GM18499 (cell line): Measurements from ENCODE around the gene NOTCH2.

ENCODE experiments used
- ATAC-seq: cut with Tn5 transposase; IDR thresholded peaks from one replicate; pipeline ENCODE4 v1.9.1; 2021; ENCODE audit warnings: moderate number of reproducible peaks; ENCODE audit not compliant: insufficient read depth, unreplicated experiment

NOTCH2 gene

GRCh38 chr1:119952496-119952895 lies 117.0 kb downstream of the NOTCH2 start:
- ATAC-seq: no peak

- no peak for ATAC-seq
These were observed 120.9 kb downstream of the NOTCH2 start for GRCh38 chr1:119948342-119949214.

DNA sequence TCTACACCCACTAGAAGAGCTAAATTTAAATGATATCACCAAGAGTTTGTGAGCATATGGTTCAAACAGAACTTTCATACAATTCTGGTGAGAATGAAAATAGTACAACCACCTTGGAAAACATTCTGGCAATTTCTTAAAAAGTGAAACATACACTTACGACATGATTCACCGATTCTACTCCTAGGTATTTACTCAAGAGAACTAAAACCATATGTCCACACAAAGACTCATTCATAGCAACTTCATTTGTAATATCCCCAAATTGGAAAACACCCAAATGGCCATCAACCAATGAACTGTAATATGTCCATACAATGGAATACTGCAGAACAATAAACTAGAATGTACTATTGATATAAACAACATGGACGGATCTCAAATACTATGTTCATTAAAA lies 122.0 kb downstream of the NOTCH2 start:
- no peak for ATAC-seq

- ATAC-seq: no peak
These were observed 122.7 kb downstream of the NOTCH2 start for GRCh38 chr1:119946724-119947123.

GRCh38 chr1:119943216-119943615 lies 126.2 kb downstream of the NOTCH2 start:
- no peak for ATAC-seq

DNA sequence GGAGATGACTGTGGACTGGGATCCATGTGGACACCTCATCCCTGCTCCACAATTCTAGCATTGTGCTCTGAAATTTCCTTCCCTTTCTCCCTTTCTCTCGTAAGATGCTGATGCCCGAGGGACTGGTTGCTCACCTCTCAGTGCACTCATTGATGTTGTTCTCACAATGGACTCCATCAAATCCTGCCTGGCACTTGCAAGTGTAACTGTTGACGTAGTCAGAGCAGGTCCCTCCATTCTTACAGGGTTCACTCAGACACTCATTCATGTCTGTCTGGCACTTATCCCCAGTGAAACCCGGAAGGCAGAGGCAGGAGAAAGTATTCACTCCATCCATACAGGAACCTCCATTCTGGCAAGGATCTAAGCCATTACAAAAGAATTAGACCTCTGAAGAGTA lies 128.1 kb downstream of the NOTCH2 start:
- ATAC-seq: no peak

DNA sequence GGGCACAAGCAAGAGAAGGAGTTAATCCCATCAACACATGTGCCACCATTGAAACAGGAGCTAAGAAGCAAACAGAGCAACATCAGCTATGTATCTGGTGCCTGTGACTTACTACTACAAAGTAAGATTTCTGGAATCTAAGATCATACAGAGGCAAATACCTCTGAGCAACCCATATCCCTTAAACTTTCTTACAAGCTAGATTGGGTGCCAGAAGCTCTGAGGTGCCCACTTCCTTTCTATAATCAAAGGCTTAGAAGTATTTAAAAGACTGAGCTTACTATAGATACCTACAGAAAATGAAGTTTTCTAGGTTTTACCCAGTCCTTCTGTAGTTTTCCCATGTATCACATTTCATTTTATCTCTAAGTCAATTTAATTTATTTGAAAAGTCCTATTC lies 128.8 kb downstream of the NOTCH2 start:
- ATAC-seq: no peak

DNA sequence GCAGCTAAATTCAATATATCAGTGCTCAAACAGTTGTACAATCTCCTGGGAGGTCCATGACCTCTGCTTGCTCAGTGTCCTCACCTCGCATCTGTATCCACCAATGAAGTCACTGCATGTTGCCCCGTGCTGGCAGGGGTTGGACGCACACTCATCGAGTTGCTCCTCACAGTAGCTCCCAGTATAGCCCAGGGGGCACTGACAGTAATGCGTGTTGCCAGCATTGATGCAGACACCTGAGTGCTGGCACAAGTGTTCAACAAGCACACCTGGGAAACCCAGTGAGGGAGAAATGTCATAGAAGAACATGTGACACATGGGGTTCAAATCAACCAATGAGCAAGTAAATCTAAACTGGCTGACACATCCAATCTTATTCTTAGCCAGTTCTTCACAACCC lies 132.3 kb downstream of the NOTCH2 start:
- no peak for ATAC-seq

DNA sequence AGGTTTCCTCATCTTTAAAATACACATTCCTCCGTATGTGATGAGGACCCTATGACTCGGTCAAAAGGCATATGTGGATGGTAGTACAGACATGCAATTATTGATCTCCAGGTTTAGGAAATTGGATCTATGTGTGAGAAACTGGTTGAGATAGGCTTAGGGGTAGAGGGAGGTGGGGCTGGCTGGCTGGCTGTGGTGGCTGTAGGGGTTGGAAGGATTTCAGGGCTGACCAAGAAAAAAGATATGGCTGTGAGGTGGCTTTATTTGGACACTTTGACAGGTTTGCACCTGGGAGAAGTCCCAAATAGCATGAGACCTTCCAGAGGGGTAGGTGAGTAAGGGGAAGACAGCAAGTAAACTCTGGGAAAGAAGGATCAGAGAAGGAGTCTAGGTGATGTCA lies 133.5 kb downstream of the NOTCH2 start:
- no peak for ATAC-seq

DNA sequence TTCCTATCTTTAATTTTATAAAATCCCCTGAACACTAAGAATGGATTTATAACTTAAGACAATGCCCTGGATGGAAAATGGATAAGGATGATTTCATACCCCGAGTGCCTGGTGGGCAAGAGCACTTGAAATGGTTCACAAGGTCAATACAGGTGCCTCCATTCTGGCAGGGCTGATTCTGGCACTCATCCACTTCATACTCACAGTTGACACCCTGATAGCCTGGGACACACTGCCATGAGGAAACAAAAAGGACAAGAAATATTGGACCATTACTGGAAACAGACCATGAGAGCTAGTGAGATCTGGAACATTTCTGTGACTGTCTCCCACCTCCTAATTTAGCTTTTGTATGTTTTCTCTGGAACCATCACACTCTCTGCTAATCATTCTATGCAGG lies 134.1 kb downstream of the NOTCH2 start:
- ATAC-seq: no peak

- ATAC-seq: no peak
These were observed 136.1 kb downstream of the NOTCH2 start for GRCh38 chr1:119933397-119933796.

DNA sequence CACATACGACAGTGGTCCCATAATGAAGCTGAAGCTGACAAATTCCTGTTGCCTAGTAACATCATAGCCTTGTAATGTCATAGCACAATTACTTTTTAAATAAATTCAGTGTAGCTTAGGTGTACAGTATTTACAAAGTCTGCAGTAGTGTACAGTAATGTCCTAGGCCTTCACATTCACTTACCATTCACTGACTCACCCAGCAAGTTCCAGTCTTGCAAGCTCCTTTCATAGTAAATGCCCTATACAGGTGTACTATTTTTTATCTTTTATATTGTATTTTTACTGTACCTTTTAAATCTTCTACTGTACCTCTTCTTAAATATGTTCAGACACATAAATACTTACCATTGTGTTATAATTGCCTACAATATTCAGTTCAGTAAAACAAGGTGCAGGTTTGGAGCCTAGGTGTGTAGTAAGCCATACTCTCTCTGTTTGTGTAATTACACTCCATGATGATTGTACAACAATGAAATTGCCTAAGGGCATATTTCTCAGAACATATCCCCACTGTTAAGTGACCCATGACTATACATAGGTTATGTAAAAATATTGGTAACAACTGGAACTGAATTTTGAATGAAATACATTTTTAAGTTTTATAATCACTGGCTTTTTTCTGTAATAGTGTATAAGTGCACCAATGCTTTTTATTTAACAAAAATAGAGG lies 139.7 kb downstream of the NOTCH2 start:
- no peak for ATAC-seq

GRCh38 chr1:119926553-119926952 lies 142.9 kb downstream of the NOTCH2 start:
- no peak for ATAC-seq

GRCh38 chr1:119924948-119925898 lies 144.2 kb downstream of the NOTCH2 start:
- ATAC-seq: no peak

DNA sequence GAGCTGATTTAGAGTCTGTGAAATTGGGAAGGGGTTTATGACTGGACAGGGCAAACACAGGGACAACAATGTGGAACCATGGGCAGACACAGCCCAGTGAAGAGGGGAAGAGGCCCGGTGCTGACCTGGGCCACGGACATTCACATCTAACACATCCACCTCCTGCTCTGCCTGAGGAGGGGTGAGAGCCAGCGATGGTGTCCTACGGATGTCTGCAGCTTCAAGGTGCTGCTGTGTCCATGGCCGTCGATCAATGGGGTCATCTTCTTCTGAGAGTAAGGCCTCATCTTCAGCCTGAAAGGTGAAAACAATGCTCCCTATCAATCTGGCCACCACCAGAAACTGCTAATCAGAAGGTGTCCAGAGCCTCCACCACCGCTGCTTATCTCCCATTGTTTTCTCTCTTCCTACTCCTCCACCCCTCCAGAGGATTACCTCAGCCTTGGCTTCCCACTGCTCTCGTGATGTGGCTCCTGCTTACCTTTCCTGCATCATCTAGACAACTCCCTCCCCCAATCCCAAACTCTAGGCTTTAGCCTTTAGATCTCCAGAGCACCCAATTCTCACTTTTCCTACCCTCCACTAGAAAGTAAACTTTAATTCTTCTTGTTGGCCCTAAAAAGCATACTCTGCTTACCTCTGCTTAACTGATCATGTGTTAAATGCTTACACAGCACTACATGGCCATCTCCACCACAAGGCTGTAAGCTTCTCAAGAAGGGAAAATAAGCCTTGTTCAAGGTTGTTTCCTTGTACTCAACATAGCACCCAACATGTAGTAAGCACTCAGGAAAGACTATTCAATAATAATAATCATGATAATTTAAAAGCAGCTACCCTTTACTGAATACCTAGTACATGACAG lies 149.1 kb downstream of the NOTCH2 start:
- ATAC-seq: no peak

GRCh38 chr1:119919241-119919640 lies 150.2 kb downstream of the NOTCH2 start:
- ATAC-seq: no peak

DNA sequence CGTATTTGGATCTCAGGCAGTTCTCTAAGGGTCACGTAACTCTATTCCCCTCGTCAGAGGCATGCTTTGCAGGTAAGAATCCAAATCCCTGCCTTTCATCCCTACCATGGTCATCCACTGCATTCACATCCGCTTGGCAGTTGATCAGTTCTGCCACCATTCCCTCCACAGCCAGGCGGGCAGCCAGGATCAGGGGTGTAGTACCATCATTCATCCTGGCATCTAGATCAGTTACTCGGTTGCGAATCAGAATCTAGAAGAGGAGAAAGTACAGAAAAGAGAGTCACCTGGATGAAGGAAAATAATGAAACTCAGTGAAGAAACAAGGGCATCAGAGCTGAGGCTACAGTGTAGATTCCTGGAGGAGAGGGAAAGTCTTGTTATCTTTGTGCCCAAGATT lies 151.2 kb downstream of the NOTCH2 start:
- ATAC-seq: no peak

DNA sequence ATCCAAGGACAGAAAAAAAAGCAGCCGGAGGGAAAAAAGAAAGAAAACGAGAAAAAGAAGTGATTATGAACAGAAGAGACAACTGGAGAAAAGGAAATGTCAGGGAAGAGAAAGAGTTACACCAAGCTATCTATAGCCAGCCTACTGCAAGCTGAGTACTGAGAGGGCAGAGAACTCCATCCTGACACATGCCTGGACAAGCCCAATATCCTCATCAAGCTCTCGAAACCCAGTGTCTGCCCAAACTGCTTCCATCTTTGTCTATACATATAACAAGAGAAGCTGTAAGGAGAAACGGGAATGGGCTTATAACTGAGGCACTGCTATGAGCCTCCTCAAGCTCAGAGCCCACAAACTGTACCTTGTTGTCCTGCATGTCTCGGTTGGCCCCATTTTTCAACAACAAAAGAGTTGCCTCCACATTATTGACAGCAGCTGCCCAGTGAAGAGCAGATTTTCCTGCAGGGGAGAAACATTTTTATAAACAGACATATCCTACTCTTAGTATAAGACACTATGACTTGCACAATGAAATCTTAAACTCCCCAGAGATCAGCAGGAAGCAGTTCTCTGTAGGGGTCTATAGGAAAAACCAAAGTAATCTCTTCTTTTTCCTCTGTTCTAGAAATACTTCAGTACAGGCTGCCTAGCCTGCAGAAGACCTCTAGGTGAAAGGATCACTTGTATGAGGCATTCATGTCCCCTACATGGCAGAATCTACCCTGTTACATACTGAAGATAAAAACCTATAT lies 152.0 kb downstream of the NOTCH2 start:
- ATAC-seq: no peak

- ATAC-seq: no peak
These were observed 153.9 kb downstream of the NOTCH2 start for GRCh38 chr1:119915517-119915916.
